ENCODE measurements around the gene GDF11. TPM values are rescaled to one million over a fixed set of nuclear protein-coding genes. Genes with fewer than 3 reads are reported as not detected.

GDF11 gene
- total RNA-seq, result 5.8 TPM
- long read RNA-seq, partial matches to known transcripts, result 0 of 15 reads
- long read RNA-seq, other reads (novel, unspliced or antisense), result 15 of 15 reads

- peak within 1 kb of the TSS; percentile 42 for H3K27ac ChIP-seq
- TF ChIP-seq, protein P1, sequence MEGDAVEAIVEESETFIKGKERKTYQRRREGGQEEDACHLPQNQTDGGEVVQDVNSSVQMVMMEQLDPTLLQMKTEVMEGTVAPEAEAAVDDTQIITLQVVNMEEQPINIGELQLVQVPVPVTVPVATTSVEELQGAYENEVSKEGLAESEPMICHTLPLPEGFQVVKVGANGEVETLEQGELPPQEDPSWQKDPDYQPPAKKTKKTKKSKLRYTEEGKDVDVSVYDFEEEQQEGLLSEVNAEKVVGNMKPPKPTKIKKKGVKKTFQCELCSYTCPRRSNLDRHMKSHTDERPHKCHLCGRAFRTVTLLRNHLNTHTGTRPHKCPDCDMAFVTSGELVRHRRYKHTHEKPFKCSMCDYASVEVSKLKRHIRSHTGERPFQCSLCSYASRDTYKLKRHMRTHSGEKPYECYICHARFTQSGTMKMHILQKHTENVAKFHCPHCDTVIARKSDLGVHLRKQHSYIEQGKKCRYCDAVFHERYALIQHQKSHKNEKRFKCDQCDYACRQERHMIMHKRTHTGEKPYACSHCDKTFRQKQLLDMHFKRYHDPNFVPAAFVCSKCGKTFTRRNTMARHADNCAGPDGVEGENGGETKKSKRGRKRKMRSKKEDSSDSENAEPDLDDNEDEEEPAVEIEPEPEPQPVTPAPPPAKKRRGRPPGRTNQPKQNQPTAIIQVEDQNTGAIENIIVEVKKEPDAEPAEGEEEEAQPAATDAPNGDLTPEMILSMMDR (IDR thresholded peaks at IDR 0.05), result no peak
Measured at GRCh38 chr12:55742719-55743405, at the start of gene GDF11. Gene GDF11, plus strand, starts transcription at chr12:55743122. Its CDS starts 195 bp downstream, at chr12:55743317.

GRCh38 chr12:55693323-55694187, 49.4 kb upstream of the GDF11 start:
- Histone ChIP-seq H3K9me3 (no peaks in the 10 kb centered on the region), H3K4me1 (no peaks in the 10 kb centered on the region), H3K4me3 (no peak overlapping the region), H3K36me3 (no peaks in the 10 kb centered on the region), H3K27ac (no peak overlapping the region), H3K27me3 (no peaks in the 10 kb centered on the region)
- ATAC-seq (no peak), DNase-seq (peak; percentile 57)
- intact Hi-C loops (cut with DNase I), result no loop called here
- TF ChIP-seq, protein P1 (IDR thresholded peaks at IDR 0.05), result no peak

More at GRCh38 chr12:55742719-55743405, at the start of gene GDF11:
- H3K27me3 ChIP-seq, result no peaks in the 10 kb centered on the region
- peak within 1 kb of the TSS; percentile 65 for H3K4me3 ChIP-seq
- peak; percentile 53 for ATAC-seq
- H3K36me3 ChIP-seq, result no peaks in the 10 kb centered on the region
- no peaks in the 10 kb centered on the region for H3K9me3 ChIP-seq
- peaks cover 15% of the 10 kb centered on the region for H3K4me1 ChIP-seq
- DNase-seq, result peak; percentile 83
- intact Hi-C loops (cut with DNase I), result loop anchor here (10.0 kb wide), 1 partner anchor 52 kb away; no protein-coding TSS in a partner anchor

GRCh38 chr12:55694188-55694515, 48.8 kb upstream of the GDF11 start:
- Histone ChIP-seq H3K27me3 (no peaks in the 10 kb centered on the region), H3K27ac (no peak overlapping the region), H3K4me1 (no peaks in the 10 kb centered on the region), H3K36me3 (no peaks in the 10 kb centered on the region), H3K4me3 (no peak overlapping the region), H3K9me3 (no peaks in the 10 kb centered on the region)
- DNase-seq, result no peak
- intact Hi-C loops (cut with DNase I), result no loop called here
- no peak for ATAC-seq
- TF ChIP-seq, protein P1 (IDR thresholded peaks at IDR 0.05), result no peak

DNA sequence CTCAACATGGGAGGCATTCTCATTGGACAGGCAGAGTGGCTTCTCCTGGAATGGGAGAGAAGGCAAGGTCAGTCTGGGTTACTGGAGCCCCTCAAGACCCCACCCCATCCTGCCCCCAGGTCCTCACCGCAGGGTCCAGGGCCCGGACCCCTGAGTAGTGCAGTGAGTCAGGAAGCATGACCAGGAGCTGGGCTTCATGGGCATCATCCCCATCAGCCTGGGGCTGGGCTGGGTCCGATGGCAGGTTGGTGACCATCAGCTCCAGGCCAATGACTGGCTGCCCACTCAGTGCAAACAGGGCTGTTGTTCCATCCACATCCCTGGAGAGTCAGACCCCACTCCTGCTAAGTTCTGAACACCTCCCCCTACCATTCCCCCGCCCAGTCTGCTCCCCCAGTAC, 48.3 kb upstream of the GDF11 start:
- ATAC-seq, result no peak
- intact Hi-C loops (cut with DNase I), result no loop called here
- Histone ChIP-seq H3K36me3 (no peaks in the 10 kb centered on the region), H3K4me1 (no peaks in the 10 kb centered on the region), H3K27ac (no peak overlapping the region), H3K9me3 (no peaks in the 10 kb centered on the region), H3K4me3 (no peak overlapping the region), H3K27me3 (no peaks in the 10 kb centered on the region)
- TF ChIP-seq, protein P1 (IDR thresholded peaks at IDR 0.05), result no peak
- peak; percentile 48 for DNase-seq

GRCh38 chr12:55695349-55695748, 47.6 kb upstream of the GDF11 start:
- H3K27ac ChIP-seq, result no peak overlapping the region
- no peaks in the 10 kb centered on the region for H3K27me3 ChIP-seq
- intact Hi-C loops (cut with DNase I), result no loop called here
- DNase-seq, result peak; percentile 25
- no peak for ATAC-seq
- H3K4me1 ChIP-seq, result no peaks in the 10 kb centered on the region
- no peaks in the 10 kb centered on the region for H3K36me3 ChIP-seq
- TF ChIP-seq, protein P1 (IDR thresholded peaks at IDR 0.05), result no peak
- H3K4me3 ChIP-seq, result no peak overlapping the region
- no peaks in the 10 kb centered on the region for H3K9me3 ChIP-seq
